Spleen (tissue), 11 donors: Measurements from ENCODE around the gene AEBP2. TPM values are rescaled to one million over a fixed set of nuclear protein-coding genes. Genes with fewer than 3 reads are reported as not detected.
A peak's percentile ranks its signal among the peaks of the same experiment; 100 is the strongest.

Source experiments
- DNase-seq: peaks from one replicate; pipeline ENCODE4 v3.0.0-alpha.2; 2020
- H3K27ac ChIP-seq, 8 donors: fragments of 200-600 bp; sonication (generic) in 7 of 8; 1 replicate in 4 of 8; 2 replicates in 4 of 8; pipeline versions ENCODE4 v1.5.0 to v1.8.0; 2016 to 2021; ENCODE audit warnings: inconsistent platforms in 4 of 8, mild to moderate bottlenecking in 4 of 8, moderate library complexity in 1 of 8
- H3K27me3 ChIP-seq, 7 donors: fragments of 200-600 bp; sonication (generic) in 6 of 7; replicated peaks in 1 of 7; 1 replicate in 4 of 7; 2 replicates in 3 of 7; pipeline versions ENCODE4 v1.5.0 to v1.8.0; 2016 to 2021; ENCODE audit warnings: inconsistent platforms in 3 of 7, mild to moderate bottlenecking in 1 of 7
- H3K36me3 ChIP-seq, 6 donors: fragments of 200-600 bp; sonication (generic) in 5 of 6; 1 replicate in 4 of 6; 2 replicates in 2 of 6; pipeline versions ENCODE4 v1.5.0 to v1.8.0; 2016 to 2021; ENCODE audit warnings: inconsistent platforms in 2 of 6
- H3K4me1 ChIP-seq, 6 donors: fragments of 200-600 bp; sonication (generic) in 5 of 6; 1 replicate in 3 of 6; 2 replicates in 3 of 6; pipeline versions ENCODE4 v1.5.0 to v1.8.0; 2016 to 2021; ENCODE audit warnings: inconsistent platforms in 3 of 6
- H3K4me3 ChIP-seq, 8 donors: fragments of 200-600 bp; sonication (generic) in 7 of 8; 1 replicate in 4 of 8; 2 replicates in 4 of 8; pipeline versions ENCODE4 v1.5.0 to v1.8.0; 2016 to 2021; ENCODE audit warnings: inconsistent platforms in 4 of 8, mild to moderate bottlenecking in 4 of 8, moderate library complexity in 2 of 8
- H3K9me3 ChIP-seq, 8 donors: fragments of 200-600 bp; sonication (generic) in 7 of 8; 1 replicate in 4 of 8; 2 replicates in 4 of 8; pipeline versions ENCODE4 v1.5.0 to v1.8.0; 2016 to 2021; ENCODE audit warnings: inconsistent platforms in 4 of 8
- POLR2A ChIP-seq, 3 donors: fragments of 450-650 bp; IDR thresholded peaks; one replicate each; pipeline ENCODE4 v1.5.1; 2017; ENCODE audit warnings: antibody characterized with exemption in 3 of 3, mild to moderate bottlenecking in 1 of 3
- POLR2AphosphoS5 ChIP-seq, 3 donors: sonication (generic); formaldehyde crosslinking; IDR thresholded peaks; one replicate each; pipeline ENCODE4 v1.5.1; 2017; ENCODE audit warnings: antibody characterized with exemption in 3 of 3
- WGBS, 5 donors: extraction: QIAGEN DNeasy Blood & Tissue Kit in 3 of 5; methylation state at CpG; one replicate each; pipeline versions ENCODE4 v1.1.5 to v1.1.7; 2013 to 2018; 5-methylcytosine and 5-hydroxymethylcytosine counted together
- intact Hi-C: fragments of 100-400 bp; cut with DNase I; formaldehyde crosslinking; loops from one replicate; pipeline ENCODE4 v1.15.0; 2023; ENCODE audit warnings: low total_unique reads
- polyA plus RNA-seq, 3 donors: library from polyadenylated mRNA; stranded (reverse); fragments of 200-250 nt; gene quantifications; one replicate each; pipeline ENCODE4 v1.2.1, GENCODE V29; 2013
- total RNA-seq, 7 donors: library from RNA; depleted of rRNA in 3 of 7; stranded (reverse); fragments of >200 nt in 3 of 7; fragmentation: NEBNext Ultra II Directional in 4 of 7; extraction: Animal tissue kit (Norgen Biotek cat#: 25700) in 4 of 7; gene quantifications; one replicate each; pipeline versions ENCODE4 v1.1.0 to v1.2.1, GENCODE V29; 2016 to 2021
- TF ChIP-seq, protein P1 (sequence below), 11 experiments: fragments of 200-600 bp in 7 of 11; fragments of 450-650 bp in 4 of 11; sonication (generic) in 4 of 11; IDR thresholded peaks in 8 of 11; conservative IDR thresholded peaks in 3 of 11; 1 replicate in 7 of 11; 2 replicates in 4 of 11; pipeline versions ENCODE4 v1.4.0 to v1.8.0; 2016 to 2021; ENCODE audit warnings: antibody characterized with exemption in 11 of 11, inconsistent platforms in 4 of 11, mild to moderate bottlenecking in 1 of 11
- donor health status: healthy with polysubstance abuse.
- donor health status: DM: no; HTN: no; CAD: no; lungs with moderate emphysema.
- donor health status: DM: no; HTN: no; CAD: no.
- donor health status: Bipolar disorder and iron deficiency.
- donor health status: healthy.
- donor health status: DM: no; HTN: no; CAD: no.
- donor health status: DM: yes; HTN: yes; CAD: no.

AEBP2 gene
- total and polyA plus RNA-seq, 10 donors = 11.4 to 53.4 (median 42.0) TPM

DNA sequence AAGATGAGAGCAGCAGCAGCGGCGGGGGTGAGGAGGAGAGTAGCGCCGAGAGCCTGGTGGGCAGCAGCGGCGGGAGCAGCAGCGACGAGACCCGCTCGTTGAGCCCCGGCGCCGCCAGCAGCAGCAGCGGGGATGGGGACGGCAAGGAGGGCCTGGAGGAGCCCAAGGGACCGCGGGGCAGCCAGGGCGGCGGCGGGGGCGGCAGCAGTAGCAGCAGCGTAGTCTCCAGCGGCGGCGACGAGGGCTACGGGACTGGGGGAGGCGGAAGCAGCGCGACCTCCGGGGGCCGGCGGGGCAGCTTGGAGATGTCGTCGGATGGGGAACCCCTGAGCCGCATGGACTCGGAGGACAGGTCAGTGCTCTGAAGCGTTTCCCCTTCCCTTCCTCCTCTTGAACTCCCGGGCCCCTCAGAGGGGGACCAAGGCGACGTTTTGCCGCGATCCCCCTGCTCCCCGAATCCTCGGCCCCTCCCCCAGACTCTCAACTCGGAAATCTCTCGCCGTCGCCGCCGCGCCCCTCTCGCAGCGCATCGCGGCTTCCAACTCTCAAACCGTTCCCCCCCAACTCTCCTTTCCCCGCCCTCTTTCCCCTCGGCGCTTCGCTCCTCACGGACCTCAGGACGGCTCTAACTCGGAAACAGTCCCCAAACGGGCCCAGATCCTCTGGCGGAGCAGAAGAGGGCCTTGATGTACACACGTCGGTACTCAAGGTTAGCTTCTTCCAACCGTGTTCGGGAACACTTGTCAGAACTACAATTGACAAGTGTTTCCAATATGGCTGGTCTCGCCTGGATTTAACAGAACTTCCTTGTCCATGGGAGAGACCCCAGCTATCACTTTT is 947 bp downstream of the AEBP2 start:
- H3K9me3 ChIP-seq = peaks cover 0 to 5% (median 0%) of the 10 kb centered on the region in 8 donors
- peaks cover 0 to 15% (median 0%) of the 10 kb centered on the region in 6 donors for H3K36me3 ChIP-seq
- H3K27ac ChIP-seq = peak overlapping the region; percentile 90 to 96 (median 93)
- intact Hi-C loops = no loop called here
- H3K4me3 ChIP-seq = peak overlapping the region; percentile 76 to 99 (median 92)
- DNase-seq = peak; percentile 93
- no peaks in the 10 kb centered on the region for H3K27me3 ChIP-seq
- peaks cover 21 to 56% (median 48%) of the 10 kb centered on the region in 6 donors for H3K4me1 ChIP-seq
- WGBS, 5 donors = 0 to 1% (median 1%) methylated on average over 60 to 71 of the region's 71 CpGs
- TF ChIP-seq POLR2A (IDR thresholded peaks at IDR 0.05) (no peak), POLR2AphosphoS5 (IDR thresholded peaks at IDR 0.05) (peak; percentile 23 to 38 (median 33))
- TF ChIP-seq, protein P1, sequence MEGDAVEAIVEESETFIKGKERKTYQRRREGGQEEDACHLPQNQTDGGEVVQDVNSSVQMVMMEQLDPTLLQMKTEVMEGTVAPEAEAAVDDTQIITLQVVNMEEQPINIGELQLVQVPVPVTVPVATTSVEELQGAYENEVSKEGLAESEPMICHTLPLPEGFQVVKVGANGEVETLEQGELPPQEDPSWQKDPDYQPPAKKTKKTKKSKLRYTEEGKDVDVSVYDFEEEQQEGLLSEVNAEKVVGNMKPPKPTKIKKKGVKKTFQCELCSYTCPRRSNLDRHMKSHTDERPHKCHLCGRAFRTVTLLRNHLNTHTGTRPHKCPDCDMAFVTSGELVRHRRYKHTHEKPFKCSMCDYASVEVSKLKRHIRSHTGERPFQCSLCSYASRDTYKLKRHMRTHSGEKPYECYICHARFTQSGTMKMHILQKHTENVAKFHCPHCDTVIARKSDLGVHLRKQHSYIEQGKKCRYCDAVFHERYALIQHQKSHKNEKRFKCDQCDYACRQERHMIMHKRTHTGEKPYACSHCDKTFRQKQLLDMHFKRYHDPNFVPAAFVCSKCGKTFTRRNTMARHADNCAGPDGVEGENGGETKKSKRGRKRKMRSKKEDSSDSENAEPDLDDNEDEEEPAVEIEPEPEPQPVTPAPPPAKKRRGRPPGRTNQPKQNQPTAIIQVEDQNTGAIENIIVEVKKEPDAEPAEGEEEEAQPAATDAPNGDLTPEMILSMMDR (IDR thresholded peaks at IDR 0.05 in 8 of 11, conservative IDR thresholded peaks at IDR 0.05 in 3 of 11) = no peak

DNA sequence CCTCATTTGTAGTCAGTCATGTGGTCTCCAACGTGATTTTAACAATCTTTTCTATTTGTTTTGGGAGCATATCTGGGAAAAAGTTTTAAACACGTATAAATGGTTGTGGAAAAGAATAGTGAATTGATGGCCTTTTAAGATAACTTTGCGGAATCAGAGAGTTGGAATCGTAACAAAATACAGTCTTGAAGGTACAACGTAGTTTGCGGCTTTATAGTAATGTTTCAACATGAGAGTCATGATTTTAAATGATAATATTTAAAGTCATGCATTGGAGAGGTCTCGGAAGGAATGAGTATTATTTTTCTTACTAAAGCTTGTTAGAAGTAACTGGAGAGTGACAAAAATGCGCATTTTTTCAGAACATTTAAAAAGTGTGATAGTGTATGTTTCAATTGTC is 1.6 kb downstream of the AEBP2 start:
- WGBS, 5 donors = 10 to 19% (median 14%) methylated on average over 8 of the region's 8 CpGs
- peaks cover 0 to 5% (median 0%) of the 10 kb centered on the region in 8 donors for H3K9me3 ChIP-seq
- TF ChIP-seq, protein P1 (IDR thresholded peaks at IDR 0.05 in 8 of 11, conservative IDR thresholded peaks at IDR 0.05 in 3 of 11) = no peak
- TF ChIP-seq POLR2AphosphoS5 (IDR thresholded peaks at IDR 0.05) (no peak), POLR2A (IDR thresholded peaks at IDR 0.05) (no peak)
- H3K4me1 ChIP-seq = peaks cover 21 to 63% (median 51%) of the 10 kb centered on the region in 6 donors
- peak overlapping the region; percentile 76 to 99 (median 92) for H3K4me3 ChIP-seq
- DNase-seq = no peak
- H3K27ac ChIP-seq = peak overlapping the region in 7 of 8 donors; percentile 90 to 96 (median 93)
- peaks cover 0 to 19% (median 0%) of the 10 kb centered on the region in 6 donors for H3K36me3 ChIP-seq
- H3K27me3 ChIP-seq = no peaks in the 10 kb centered on the region
- intact Hi-C loops = no loop called here

DNA sequence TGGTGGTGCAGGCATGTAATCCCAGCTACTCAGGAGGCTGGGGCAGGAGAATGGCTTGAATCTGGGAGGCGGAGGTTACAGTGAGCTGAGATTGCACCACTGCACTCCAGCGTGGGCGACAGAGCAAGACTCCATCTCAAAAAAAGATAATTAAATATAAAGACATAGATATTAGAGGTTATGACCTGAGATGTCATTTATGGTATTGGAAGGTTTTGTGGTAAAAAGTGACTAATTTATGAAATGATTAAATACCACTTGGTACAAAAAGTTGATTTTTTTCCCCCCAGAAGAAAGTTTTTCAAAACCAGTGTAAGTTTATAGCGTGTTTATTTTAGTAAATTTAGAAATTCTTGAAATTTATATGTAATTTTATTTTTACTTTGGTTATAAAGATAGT is 4.3 kb downstream of the AEBP2 start:
- TF ChIP-seq POLR2AphosphoS5 (IDR thresholded peaks at IDR 0.05) (no peak), POLR2A (IDR thresholded peaks at IDR 0.05) (no peak)
- TF ChIP-seq, protein P1 (IDR thresholded peaks at IDR 0.05 in 8 of 11, conservative IDR thresholded peaks at IDR 0.05 in 3 of 11) = no peak
- H3K4me1 ChIP-seq = peaks cover 27 to 88% (median 63%) of the 10 kb centered on the region in 6 donors
- DNase-seq = no peak
- peak overlapping the region in 1 of 8 donors; percentile 99 for H3K4me3 ChIP-seq
- H3K36me3 ChIP-seq = peaks cover 0 to 22% (median 0%) of the 10 kb centered on the region in 6 donors
- no peaks in the 10 kb centered on the region for H3K27me3 ChIP-seq
- intact Hi-C loops = no loop called here
- no peak overlapping the region for H3K27ac ChIP-seq
- WGBS, 5 donors = 79 to 89% (median 85%) methylated on average over 4 of the region's 4 CpGs
- H3K9me3 ChIP-seq = peaks cover 0 to 4% (median 0%) of the 10 kb centered on the region in 8 donors

DNA sequence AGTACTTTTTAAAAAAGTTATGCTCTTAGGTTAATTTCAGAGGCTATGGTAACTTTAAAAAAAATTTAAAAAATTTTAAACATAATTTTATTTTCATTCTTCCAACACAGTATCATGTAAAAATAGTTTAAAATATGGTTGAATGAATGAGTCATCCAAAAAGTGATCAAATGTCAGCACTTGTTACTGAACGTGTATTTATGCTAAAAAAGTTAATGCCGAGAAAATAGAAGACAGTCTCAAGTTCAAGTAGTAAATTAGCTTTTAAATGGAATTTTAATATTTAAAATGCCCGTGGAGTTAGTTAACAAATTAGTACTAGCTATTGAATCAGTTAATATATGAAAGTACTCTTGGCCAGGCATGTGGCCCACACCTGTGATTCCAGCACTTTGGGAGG is 4.8 kb downstream of the AEBP2 start:
- peaks cover 27 to 88% (median 62%) of the 10 kb centered on the region in 6 donors for H3K4me1 ChIP-seq
- H3K4me3 ChIP-seq = no peak overlapping the region
- WGBS, 5 donors = 60 to 81% (median 71%) methylated on average over 3 of the region's 3 CpGs
- intact Hi-C loops = no loop called here
- TF ChIP-seq POLR2AphosphoS5 (IDR thresholded peaks at IDR 0.05) = no peak
- TF ChIP-seq, protein P1 (IDR thresholded peaks at IDR 0.05 in 8 of 11, conservative IDR thresholded peaks at IDR 0.05 in 3 of 11) = no peak
- H3K27me3 ChIP-seq = no peaks in the 10 kb centered on the region
- no peaks in the 10 kb centered on the region for H3K9me3 ChIP-seq
- peaks cover 0 to 22% (median 0%) of the 10 kb centered on the region in 6 donors for H3K36me3 ChIP-seq
- no peak for DNase-seq
- H3K27ac ChIP-seq = no peak overlapping the region
